ENCODE data around the gene GPR78. TPM values are rescaled to one million over a fixed set of nuclear protein-coding genes. Genes with fewer than 3 reads are reported as not detected.
"Not testable (repeated sequence)": the region's sequence is repeated elsewhere in the genome, so short reads cannot be mapped to it uniquely, and the experiment has no call there.

Gene GPR78
- total RNA-seq, 2 donors from 2014 or later, result 0.09 to 0.10 TPM

GRCh38 chr4:8558080-8558960 is 21.9 kb upstream of the GPR78 start:
- intact Hi-C loops (cut with DNase I), result no loop called here

GRCh38 chr4:8559011-8559410 is 21.2 kb upstream of the GPR78 start:
- no peak for DNase-seq (ENCODE audit: low spot score)
- intact Hi-C loops (cut with DNase I), result no loop called here

More at GRCh38 chr4:8558080-8558960, 21.9 kb upstream of the GPR78 start:
- DNase-seq (ENCODE audit: low spot score), result peak; percentile 67

- intact Hi-C loops (cut with DNase I), result no loop called here
- DNase-seq (ENCODE audit: low spot score), result peak; percentile 49
These were observed 20.5 kb upstream of the GPR78 start for GRCh38 chr4:8559524-8560264.

GRCh38 chr4:8560265-8561047 is 19.7 kb upstream of the GPR78 start:
- DNase-seq (ENCODE audit: low spot score), result peak; percentile 74
- intact Hi-C loops (cut with DNase I), result no loop called here

- no peak for DNase-seq (ENCODE audit: low spot score)
- intact Hi-C loops (cut with DNase I), result no loop called here
These were observed 15.6 kb upstream of the GPR78 start for GRCh38 chr4:8564595-8564994.

GRCh38 chr4:8568068-8568668 is 12.0 kb upstream of the GPR78 start:
- intact Hi-C loops (cut with DNase I), result no loop called here
- DNase-seq (ENCODE audit: low spot score), result no peak

- no peak for DNase-seq (ENCODE audit: low spot score)
- intact Hi-C loops (cut with DNase I), result no loop called here
These were observed 10.0 kb upstream of the GPR78 start for GRCh38 chr4:8570201-8570600.

GRCh38 chr4:8571702-8572685 is 8.2 kb upstream of the GPR78 start:
- intact Hi-C loops (cut with DNase I), result no loop called here
- peak; percentile 72 for DNase-seq (ENCODE audit: low spot score)

- intact Hi-C loops (cut with DNase I), result no loop called here
- DNase-seq (ENCODE audit: low spot score), result peak; percentile 26
These were observed 6.9 kb upstream of the GPR78 start for GRCh38 chr4:8573266-8573665.

GRCh38 chr4:8574796-8575370 is 5.3 kb upstream of the GPR78 start:
- intact Hi-C loops (cut with DNase I), result no loop called here
- peak; percentile 66 for DNase-seq (ENCODE audit: low spot score)

- DNase-seq (ENCODE audit: low spot score), result peak; percentile 62
- intact Hi-C loops (cut with DNase I), result no loop called here
These were observed 4.7 kb upstream of the GPR78 start for GRCh38 chr4:8575457-8575856.

- peak; percentile 20 for DNase-seq (ENCODE audit: low spot score)
- intact Hi-C loops (cut with DNase I), result not testable (repeated sequence)
These were observed 3.6 kb upstream of the GPR78 start for GRCh38 chr4:8576591-8576990.

- peak; percentile 36 for DNase-seq (ENCODE audit: low spot score)
- intact Hi-C loops (cut with DNase I), result no loop called here
These were observed 3.1 kb upstream of the GPR78 start for GRCh38 chr4:8577046-8577445.

GRCh38 chr4:8577972-8578371 is 2.2 kb upstream of the GPR78 start:
- peak; percentile 23 for DNase-seq (ENCODE audit: low spot score)
- intact Hi-C loops (cut with DNase I), result no loop called here

GRCh38 chr4:8578717-8579116 is 1.5 kb upstream of the GPR78 start:
- intact Hi-C loops (cut with DNase I), result no loop called here
- peak; percentile 47 for DNase-seq (ENCODE audit: low spot score)

- DNase-seq (ENCODE audit: low spot score), result peak; percentile 47
- intact Hi-C loops (cut with DNase I), result loop anchor here in 1 of 2 donors (5.0 kb wide), 1 partner anchor 777 kb away; no protein-coding TSS in a partner anchor
These were observed 469 bp upstream of the GPR78 start for GRCh38 chr4:8579526-8580320.
